ENCODE measurements around the gene SH3GL1.

DNA sequence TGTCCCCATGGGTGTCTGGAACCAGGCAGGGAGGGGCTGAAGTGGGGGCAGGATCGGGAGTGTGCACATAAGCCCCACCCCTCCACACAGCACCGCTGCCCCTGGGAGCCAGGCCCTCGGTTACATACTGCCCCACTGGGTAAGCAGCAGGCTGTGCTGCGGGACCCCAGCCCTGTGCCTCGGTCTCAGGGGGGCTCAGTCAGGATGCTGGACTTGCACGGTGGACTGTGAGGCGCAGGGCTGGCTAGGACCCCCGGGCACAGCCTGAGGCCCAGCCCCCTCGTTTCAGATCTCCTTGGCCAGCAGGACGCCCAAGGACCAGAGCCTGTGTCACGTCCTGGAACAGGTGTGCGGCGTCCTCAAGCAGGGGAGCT, 40.7 kb downstream of the SH3GL1 start:
- TF ChIP-seq EZH2 (IDR thresholded peaks at IDR 0.05) (no peak), POLR2AphosphoS5 (IDR thresholded peaks at IDR 0.05; ENCODE audit: borderline replicate concordance, low read depth, low read length) (no peak), FOXP2 (optimal IDR thresholded peaks at IDR 0.05; ENCODE audit: control extremely low read depth, extremely low read length, insufficient read depth) (no peak)

Data from SK-N-MC (cell line).